Measurements from ENCODE around the gene ARHGEF10L.
"Not testable (repeated sequence)": the region's sequence is repeated elsewhere in the genome, so short reads cannot be mapped to it uniquely, and the experiment has no call there.

ARHGEF10L gene

DNA sequence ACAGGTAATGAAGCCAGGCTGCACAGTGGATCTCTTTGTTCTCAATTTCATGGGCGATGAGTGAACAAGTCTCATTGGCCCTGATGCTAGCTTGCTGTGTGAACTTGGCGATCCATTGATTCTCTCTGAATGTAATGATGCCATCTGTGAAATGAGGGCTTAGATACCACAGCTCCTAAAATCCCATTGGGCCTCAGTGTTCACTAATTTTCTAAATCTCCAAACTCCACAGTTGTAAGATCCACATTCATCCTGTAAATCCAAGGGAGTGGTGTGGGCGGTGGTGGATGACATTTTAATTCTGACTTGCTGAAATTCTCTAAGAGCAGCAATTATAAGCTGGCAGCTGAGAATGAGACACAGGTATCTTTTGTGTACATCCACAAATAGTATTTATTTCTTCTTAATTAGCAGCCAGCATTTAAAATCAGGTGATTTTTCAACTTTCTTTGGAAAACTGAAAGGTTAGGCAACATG, 206.0 kb downstream of the ARHGEF10L start:
- H3K4me3 ChIP-seq (ENCODE audit: low read depth, low read length): no peak overlapping the region
- no peak for DNase-seq (ENCODE audit: low read depth)
- TF ChIP-seq, protein P1, sequence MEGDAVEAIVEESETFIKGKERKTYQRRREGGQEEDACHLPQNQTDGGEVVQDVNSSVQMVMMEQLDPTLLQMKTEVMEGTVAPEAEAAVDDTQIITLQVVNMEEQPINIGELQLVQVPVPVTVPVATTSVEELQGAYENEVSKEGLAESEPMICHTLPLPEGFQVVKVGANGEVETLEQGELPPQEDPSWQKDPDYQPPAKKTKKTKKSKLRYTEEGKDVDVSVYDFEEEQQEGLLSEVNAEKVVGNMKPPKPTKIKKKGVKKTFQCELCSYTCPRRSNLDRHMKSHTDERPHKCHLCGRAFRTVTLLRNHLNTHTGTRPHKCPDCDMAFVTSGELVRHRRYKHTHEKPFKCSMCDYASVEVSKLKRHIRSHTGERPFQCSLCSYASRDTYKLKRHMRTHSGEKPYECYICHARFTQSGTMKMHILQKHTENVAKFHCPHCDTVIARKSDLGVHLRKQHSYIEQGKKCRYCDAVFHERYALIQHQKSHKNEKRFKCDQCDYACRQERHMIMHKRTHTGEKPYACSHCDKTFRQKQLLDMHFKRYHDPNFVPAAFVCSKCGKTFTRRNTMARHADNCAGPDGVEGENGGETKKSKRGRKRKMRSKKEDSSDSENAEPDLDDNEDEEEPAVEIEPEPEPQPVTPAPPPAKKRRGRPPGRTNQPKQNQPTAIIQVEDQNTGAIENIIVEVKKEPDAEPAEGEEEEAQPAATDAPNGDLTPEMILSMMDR (IDR thresholded peaks at IDR 0.05; ENCODE audit: insufficient read depth, low read depth, low read length, missing control alignments): no peak

DNA sequence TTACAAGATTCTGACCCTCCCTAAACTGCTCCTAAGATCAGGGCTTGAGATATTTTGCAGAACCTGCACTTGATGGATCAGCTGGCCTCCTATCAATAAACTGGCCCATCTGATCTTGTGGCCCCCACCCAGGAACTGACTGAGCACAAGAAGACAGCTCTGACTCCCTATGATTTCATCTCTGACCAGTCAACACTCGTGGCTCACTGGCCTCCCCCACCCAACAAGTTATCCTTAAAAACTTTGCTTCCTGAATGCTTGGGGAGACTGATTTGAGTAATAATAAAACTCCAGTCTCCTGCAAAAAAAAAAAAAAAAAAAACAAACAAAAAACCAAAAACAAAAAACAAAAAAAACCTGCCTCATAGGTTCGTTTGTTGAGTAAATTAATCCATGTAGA, 206.8 kb downstream of the ARHGEF10L start:
- DNase-seq (ENCODE audit: low read depth): not testable (repeated sequence)

DNA sequence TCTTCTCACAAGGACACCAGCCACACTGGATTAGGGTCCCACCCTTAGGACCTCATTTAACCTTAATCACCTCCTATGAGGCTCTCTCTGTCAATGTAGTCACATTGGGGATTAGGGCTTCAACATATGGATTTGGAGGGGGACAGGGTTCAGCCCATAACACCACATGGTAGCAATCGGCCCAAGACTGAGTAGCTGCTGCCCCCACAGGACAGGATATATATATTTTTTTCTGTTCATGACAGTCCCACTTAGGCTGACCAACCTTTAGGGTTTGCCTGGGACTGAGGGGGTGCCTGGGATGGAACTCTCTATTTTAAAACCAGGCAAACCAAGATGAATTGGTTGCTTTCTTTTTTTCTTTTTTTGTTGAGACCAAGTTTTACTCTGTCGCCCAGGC, 207.4 kb downstream of the ARHGEF10L start:
- H3K4me3 ChIP-seq (ENCODE audit: low read depth, low read length): no peak overlapping the region
- no peak for DNase-seq (ENCODE audit: low read depth)
- TF ChIP-seq, protein P1 (IDR thresholded peaks at IDR 0.05; ENCODE audit: insufficient read depth, low read depth, low read length, missing control alignments): no peak

More for the DNA sequence above, 206.8 kb downstream of the ARHGEF10L start:
- H3K4me3 ChIP-seq (ENCODE audit: low read depth, low read length): not testable (repeated sequence)
